Endodermal cell (in vitro differentiated cells): Measurements from ENCODE around the gene LRTM1. TPM values are rescaled to one million over a fixed set of nuclear protein-coding genes. Genes with fewer than 3 reads are reported as not detected.
A peak's percentile ranks its signal among the peaks of the same experiment; 100 is the strongest.

Experiments used
- DNase-seq: peaks from one replicate; pipeline ENCODE4 v3.0.0-alpha.2; 2017
- H3K27ac ChIP-seq: 2 replicates; pipeline ENCODE4 v1.5.1; 2013; ENCODE audit warnings: mild to moderate bottlenecking, low read depth, low read length, moderate library complexity
- H3K27me3 ChIP-seq: 2 replicates; pipeline ENCODE4 v1.6.1; 2013; ENCODE audit warnings: mild to moderate bottlenecking, low read length, moderate library complexity; ENCODE audit not compliant: insufficient read depth, control insufficient read depth, poor library complexity, severe bottlenecking
- H3K36me3 ChIP-seq: 2 replicates; pipeline ENCODE4 v1.7.0; 2013; ENCODE audit warnings: mild to moderate bottlenecking, low read length, moderate library complexity; ENCODE audit not compliant: control insufficient read depth, insufficient read depth
- H3K4me1 ChIP-seq: one replicate; pipeline ENCODE4 v1.7.0; 2013; ENCODE audit warnings: low read length; ENCODE audit not compliant: control insufficient read depth, insufficient read depth
- H3K4me3 ChIP-seq: 2 replicates; pipeline ENCODE4 v1.5.1; 2013; ENCODE audit warnings: mild to moderate bottlenecking, low read length, moderate library complexity
- H3K9ac ChIP-seq: 2 replicates; pipeline ENCODE4 v1.6.1; 2013; ENCODE audit warnings: mild to moderate bottlenecking, low read length, moderate library complexity; ENCODE audit not compliant: poor library complexity, severe bottlenecking; ENCODE audit errors: extremely low read depth
- H3K9me3 ChIP-seq: 2 replicates; pipeline ENCODE4 v1.6.1; 2013; ENCODE audit warnings: mild to moderate bottlenecking, low read length, moderate library complexity; ENCODE audit not compliant: control insufficient read depth
- H3K27ac Mint-ChIP-seq: 2 replicates; pipeline ENCODE4 v1.8.0; 2020; ENCODE audit warnings: mixed read lengths
- H3K27me3 Mint-ChIP-seq: 2 replicates; pipeline ENCODE4 v1.8.0; 2021; ENCODE audit warnings: mild to moderate bottlenecking, mixed read lengths; ENCODE audit not compliant: insufficient read depth
- H3K36me3 Mint-ChIP-seq: 2 replicates; pipeline ENCODE4 v1.8.0; 2020; ENCODE audit warnings: low read depth, mixed read lengths
- H3K4me1 Mint-ChIP-seq: 2 replicates; pipeline ENCODE4 v1.8.0; 2020; ENCODE audit warnings: mixed read lengths
- H3K4me3 Mint-ChIP-seq: 2 replicates; pipeline ENCODE4 v1.8.0; 2020; ENCODE audit warnings: mild to moderate bottlenecking, moderate library complexity, mixed read lengths
- H3K9me3 Mint-ChIP-seq: 2 replicates; pipeline ENCODE4 v1.8.0; 2020; ENCODE audit warnings: mild to moderate bottlenecking, mixed read lengths
- WGBS, 2 experiments: methylation state at CpG; one replicate each; pipeline versions ENCODE4 v1.1.5 to v1.1.7; 2013; ENCODE audit warnings: missing lambda C conversion rate in 2 of 2, mixed read lengths in 1 of 2; ENCODE audit not compliant: insufficient coverage in 1 of 2, insufficient read length in 1 of 2; 5-methylcytosine and 5-hydroxymethylcytosine counted together
- total RNA-seq, 2 donors: library from RNA; stranded (reverse); fragmentation: NEBNext Ultra II Directional in 1 of 2; extraction: Animal tissue kit (Norgen Biotek cat#: 25700) in 1 of 2; gene quantifications; 2 replicates in 1 of 2; 3 replicates in 1 of 2; pipeline ENCODE4 v1.2.1, GENCODE V29; 2021
- TF ChIP-seq, protein P1 (sequence below): fragments of 200-600 bp; sonication (generic); conservative IDR thresholded peaks from 2 replicates; pipeline ENCODE4 v1.5.0; 2021; ENCODE audit warnings: antibody characterized with exemption, mild to moderate bottlenecking

Gene LRTM1
- total RNA-seq, 2 donors from 2014 or later, result not detected

DNA sequence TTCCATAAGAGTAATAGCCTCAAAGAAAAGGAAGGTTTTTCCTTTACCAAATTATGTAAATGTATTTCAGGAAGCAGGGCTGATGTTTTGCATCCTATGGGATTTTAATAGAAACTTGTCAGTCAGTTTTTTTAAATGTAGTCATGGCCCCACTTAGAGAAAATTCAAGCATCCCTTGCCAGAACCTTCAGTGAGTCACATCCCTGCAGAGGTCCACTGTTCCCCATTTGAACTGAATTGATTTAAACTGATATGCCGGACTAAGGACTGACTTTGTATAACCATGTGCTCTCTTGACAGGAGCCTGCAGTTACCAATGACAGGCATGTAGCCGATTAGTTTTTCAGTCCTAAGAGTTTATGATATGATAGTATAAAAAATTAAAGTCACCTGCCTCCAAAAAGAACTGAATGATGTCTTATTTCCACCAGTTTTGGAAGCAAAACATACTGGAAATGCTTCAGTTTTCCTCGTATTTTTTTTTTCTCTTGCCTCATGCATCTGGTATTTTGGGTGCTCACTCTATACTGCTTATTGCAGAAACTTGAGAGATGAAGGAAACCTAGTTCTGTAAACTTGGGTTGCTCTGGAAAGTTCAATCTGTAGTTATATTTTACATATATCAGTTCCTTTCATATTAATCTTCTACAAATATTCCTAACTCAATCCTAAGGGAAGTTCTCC is 30.7 kb downstream of the LRTM1 start:
- no peaks in the 10 kb centered on the region for H3K9me3 ChIP-seq
- WGBS, 2 experiments, result 90 to 100% methylated on average over 1 to 3 of the region's 3 CpGs
- Mint-ChIP-seq H3K9me3 (no peaks in the 10 kb centered on the region), H3K27me3 (no peaks in the 10 kb centered on the region), H3K36me3 (no peaks in the 10 kb centered on the region), H3K4me3 (no peak overlapping the region), H3K27ac (no peak overlapping the region), H3K4me1 (peaks cover 15% of the 10 kb centered on the region)
- H3K4me3 ChIP-seq, result no peak overlapping the region
- no peaks in the 10 kb centered on the region for H3K4me1 ChIP-seq
- no peak overlapping the region for H3K27ac ChIP-seq
- no peaks in the 10 kb centered on the region for H3K36me3 ChIP-seq
- no peaks in the 10 kb centered on the region for H3K27me3 ChIP-seq
- TF ChIP-seq, protein P1, sequence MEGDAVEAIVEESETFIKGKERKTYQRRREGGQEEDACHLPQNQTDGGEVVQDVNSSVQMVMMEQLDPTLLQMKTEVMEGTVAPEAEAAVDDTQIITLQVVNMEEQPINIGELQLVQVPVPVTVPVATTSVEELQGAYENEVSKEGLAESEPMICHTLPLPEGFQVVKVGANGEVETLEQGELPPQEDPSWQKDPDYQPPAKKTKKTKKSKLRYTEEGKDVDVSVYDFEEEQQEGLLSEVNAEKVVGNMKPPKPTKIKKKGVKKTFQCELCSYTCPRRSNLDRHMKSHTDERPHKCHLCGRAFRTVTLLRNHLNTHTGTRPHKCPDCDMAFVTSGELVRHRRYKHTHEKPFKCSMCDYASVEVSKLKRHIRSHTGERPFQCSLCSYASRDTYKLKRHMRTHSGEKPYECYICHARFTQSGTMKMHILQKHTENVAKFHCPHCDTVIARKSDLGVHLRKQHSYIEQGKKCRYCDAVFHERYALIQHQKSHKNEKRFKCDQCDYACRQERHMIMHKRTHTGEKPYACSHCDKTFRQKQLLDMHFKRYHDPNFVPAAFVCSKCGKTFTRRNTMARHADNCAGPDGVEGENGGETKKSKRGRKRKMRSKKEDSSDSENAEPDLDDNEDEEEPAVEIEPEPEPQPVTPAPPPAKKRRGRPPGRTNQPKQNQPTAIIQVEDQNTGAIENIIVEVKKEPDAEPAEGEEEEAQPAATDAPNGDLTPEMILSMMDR, result no peak
- H3K9ac ChIP-seq, result no peak overlapping the region
- DNase-seq, result no peak

DNA sequence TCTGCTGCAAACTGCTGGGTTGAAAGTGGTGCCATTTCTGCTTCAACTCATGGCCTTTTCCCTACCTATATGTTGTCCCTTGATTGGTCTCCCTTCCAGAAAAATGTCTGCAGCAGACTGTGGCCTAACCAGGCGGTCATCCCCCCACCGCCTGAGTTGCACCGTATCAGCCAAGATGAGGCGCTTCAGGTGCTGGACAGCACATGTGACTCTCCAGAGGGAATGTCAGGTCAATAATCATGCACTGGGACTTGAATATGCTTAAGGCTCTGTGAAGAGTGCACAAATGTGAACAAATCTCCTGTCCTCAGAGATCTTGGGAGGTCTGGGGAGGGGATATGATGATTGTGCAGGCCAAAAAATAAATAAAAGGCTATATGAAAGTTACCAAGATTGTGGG is 32.2 kb downstream of the LRTM1 start:
- H3K27me3 ChIP-seq, result no peaks in the 10 kb centered on the region
- no peak for DNase-seq
- H3K4me3 ChIP-seq, result no peak overlapping the region
- H3K36me3 ChIP-seq, result no peaks in the 10 kb centered on the region
- Mint-ChIP-seq H3K4me1 (peaks cover 23% of the 10 kb centered on the region), H3K36me3 (no peaks in the 10 kb centered on the region), H3K27ac (no peak overlapping the region), H3K4me3 (no peak overlapping the region), H3K9me3 (no peaks in the 10 kb centered on the region), H3K27me3 (no peaks in the 10 kb centered on the region)
- 95 to 100% methylated on average over 4 of the region's 4 CpGs for WGBS, 2 experiments
- H3K4me1 ChIP-seq, result peaks cover 9% of the 10 kb centered on the region
- H3K9me3 ChIP-seq, result no peaks in the 10 kb centered on the region
- no peak overlapping the region for H3K9ac ChIP-seq
- H3K27ac ChIP-seq, result no peak overlapping the region
- TF ChIP-seq, protein P1, result no peak

DNA sequence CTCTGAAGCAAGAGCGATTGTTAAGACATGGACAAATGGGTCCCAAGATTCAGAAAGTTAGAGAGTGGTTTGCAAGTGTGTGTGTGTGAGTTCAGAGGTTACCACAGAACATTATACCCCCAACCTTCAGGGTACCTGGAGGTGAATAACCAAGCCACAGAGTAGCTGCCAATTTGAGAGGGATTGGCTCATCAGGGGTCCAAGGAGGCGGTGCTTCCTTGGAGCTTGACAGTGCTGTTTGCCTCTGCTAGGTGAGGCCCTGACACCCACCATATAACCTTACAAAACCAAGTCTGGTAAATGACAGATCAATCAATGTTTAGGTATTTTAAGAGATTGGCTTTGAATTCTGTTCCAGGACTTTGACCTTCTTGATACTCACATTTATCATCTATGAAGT is 35.7 kb downstream of the LRTM1 start:
- no peaks in the 10 kb centered on the region for H3K9me3 Mint-ChIP-seq

More for the DNA sequence above, 35.7 kb downstream of the LRTM1 start:
- TF ChIP-seq, protein P1, result no peak
- no peak overlapping the region for H3K4me3 Mint-ChIP-seq
- H3K36me3 ChIP-seq, result no peaks in the 10 kb centered on the region
- H3K4me1 ChIP-seq, result peaks cover 9% of the 10 kb centered on the region
- no peak overlapping the region for H3K27ac Mint-ChIP-seq
- DNase-seq, result peak; percentile 67
- H3K9me3 ChIP-seq, result no peaks in the 10 kb centered on the region
- no peak overlapping the region for H3K4me3 ChIP-seq
- 88% methylated on average over 2 of the region's 2 CpGs; no CpG with 5 or more reads in 1 of the 2 experiments for whole genome bisulfite sequencing, 2 experiments
- no peak overlapping the region for H3K9ac ChIP-seq
- peaks cover 23% of the 10 kb centered on the region for H3K4me1 Mint-ChIP-seq
- no peaks in the 10 kb centered on the region for H3K36me3 Mint-ChIP-seq
- H3K27ac ChIP-seq, result no peak overlapping the region
- H3K27me3 ChIP-seq, result peaks cover 26% of the 10 kb centered on the region
- peaks cover 21% of the 10 kb centered on the region for H3K27me3 Mint-ChIP-seq
